HG03439 (cell line): Measurements from ENCODE around the gene CACNA1C.

ENCODE experiments used
- ATAC-seq: cut with Tn5 transposase; IDR thresholded peaks from one replicate; pipeline ENCODE4 v1.9.1; 2021; ENCODE audit warnings: mild to moderate bottlenecking, moderate library complexity; ENCODE audit not compliant: unreplicated experiment

CACNA1C gene

GRCh38 chr12:2624543-2625288, 571.9 kb downstream of the CACNA1C start:
- no peak for ATAC-seq

GRCh38 chr12:2625289-2625612, 572.5 kb downstream of the CACNA1C start:
- no peak for ATAC-seq

- no peak for ATAC-seq
Observed at GRCh38 chr12:2627076-2627834, 574.5 kb downstream of the CACNA1C start.

GRCh38 chr12:2627835-2628191, 575.0 kb downstream of the CACNA1C start:
- no peak for ATAC-seq

GRCh38 chr12:2628401-2628800, 575.6 kb downstream of the CACNA1C start:
- ATAC-seq: no peak

- ATAC-seq: no peak
Observed at GRCh38 chr12:2629051-2629450, 576.3 kb downstream of the CACNA1C start.

GRCh38 chr12:2631653-2632350, 579.0 kb downstream of the CACNA1C start:
- ATAC-seq: no peak

GRCh38 chr12:2633176-2633824, 580.5 kb downstream of the CACNA1C start:
- ATAC-seq: no peak

GRCh38 chr12:2633825-2634200, 581.0 kb downstream of the CACNA1C start:
- ATAC-seq: no peak

- ATAC-seq: no peak
Observed at GRCh38 chr12:2634471-2634870, 581.7 kb downstream of the CACNA1C start.

- no peak for ATAC-seq
Observed at GRCh38 chr12:2636741-2637340, 584.1 kb downstream of the CACNA1C start.

- ATAC-seq: no peak
Observed at GRCh38 chr12:2637371-2637770, 584.6 kb downstream of the CACNA1C start.

GRCh38 chr12:2638273-2639019, 585.7 kb downstream of the CACNA1C start:
- no peak for ATAC-seq

- ATAC-seq: no peak
Observed at GRCh38 chr12:2639020-2639298, 586.2 kb downstream of the CACNA1C start.

- no peak for ATAC-seq
Observed at GRCh38 chr12:2640281-2640680, 587.5 kb downstream of the CACNA1C start.

GRCh38 chr12:2640709-2641108, 587.9 kb downstream of the CACNA1C start:
- no peak for ATAC-seq

- no peak for ATAC-seq
Observed at GRCh38 chr12:2641207-2641606, 588.4 kb downstream of the CACNA1C start.

GRCh38 chr12:2641761-2642160, 589.0 kb downstream of the CACNA1C start:
- no peak for ATAC-seq

- ATAC-seq: no peak
Observed at GRCh38 chr12:2642176-2642892, 589.5 kb downstream of the CACNA1C start.

GRCh38 chr12:2642896-2643425, 590.2 kb downstream of the CACNA1C start:
- no peak for ATAC-seq
